ENCODE results near the gene SBF2. TPM values are rescaled to one million over a fixed set of nuclear protein-coding genes. Genes with fewer than 3 reads are reported as not detected.

SBF2 gene
- total and polyA plus RNA-seq, 3 donors from 2014 or later: 27.8 to 52.8 (median 48.7) TPM

DNA sequence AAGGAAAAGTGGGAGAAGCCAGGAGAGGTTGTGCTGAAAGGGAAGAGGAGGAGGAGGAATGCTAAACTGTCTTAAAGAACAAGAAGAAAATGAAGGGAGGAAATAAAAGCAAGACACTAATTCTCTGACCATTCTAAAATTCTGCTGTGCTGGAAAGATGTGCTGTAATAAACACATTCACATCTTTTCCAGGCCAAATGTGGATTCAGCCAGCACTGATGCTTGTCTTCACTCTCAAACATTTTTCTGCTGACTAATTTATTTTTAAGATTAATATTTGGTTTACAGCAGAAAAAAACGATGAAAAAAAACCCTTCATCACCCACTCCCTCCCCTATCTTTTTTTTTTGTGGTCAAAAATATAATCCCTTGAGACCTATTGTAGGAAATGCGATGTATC, 406.5 kb downstream of the SBF2 start:
- Histone ChIP-seq H3K27me3 (no peaks in the 10 kb centered on the region), H3K36me3 (ENCODE audit: low read depth, missing control alignments) (no peaks in the 10 kb centered on the region), H3K9me3 (no peaks in the 10 kb centered on the region), H3K27ac (no peak overlapping the region), H3K4me1 (no peaks in the 10 kb centered on the region), H3K4me3 (no peak overlapping the region)
- TF ChIP-seq, protein P1, sequence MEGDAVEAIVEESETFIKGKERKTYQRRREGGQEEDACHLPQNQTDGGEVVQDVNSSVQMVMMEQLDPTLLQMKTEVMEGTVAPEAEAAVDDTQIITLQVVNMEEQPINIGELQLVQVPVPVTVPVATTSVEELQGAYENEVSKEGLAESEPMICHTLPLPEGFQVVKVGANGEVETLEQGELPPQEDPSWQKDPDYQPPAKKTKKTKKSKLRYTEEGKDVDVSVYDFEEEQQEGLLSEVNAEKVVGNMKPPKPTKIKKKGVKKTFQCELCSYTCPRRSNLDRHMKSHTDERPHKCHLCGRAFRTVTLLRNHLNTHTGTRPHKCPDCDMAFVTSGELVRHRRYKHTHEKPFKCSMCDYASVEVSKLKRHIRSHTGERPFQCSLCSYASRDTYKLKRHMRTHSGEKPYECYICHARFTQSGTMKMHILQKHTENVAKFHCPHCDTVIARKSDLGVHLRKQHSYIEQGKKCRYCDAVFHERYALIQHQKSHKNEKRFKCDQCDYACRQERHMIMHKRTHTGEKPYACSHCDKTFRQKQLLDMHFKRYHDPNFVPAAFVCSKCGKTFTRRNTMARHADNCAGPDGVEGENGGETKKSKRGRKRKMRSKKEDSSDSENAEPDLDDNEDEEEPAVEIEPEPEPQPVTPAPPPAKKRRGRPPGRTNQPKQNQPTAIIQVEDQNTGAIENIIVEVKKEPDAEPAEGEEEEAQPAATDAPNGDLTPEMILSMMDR (IDR thresholded peaks at IDR 0.05): no peak
- TF ChIP-seq POLR2A (IDR thresholded peaks at IDR 0.05): no peak
- 55 to 71% methylated on average over 2 of the region's 2 CpGs for WGBS, 2 donors
- DNase-seq: no peak
- intact Hi-C loops (cut with DNase I; ENCODE audit: low total_unique reads): no loop called here

DNA sequence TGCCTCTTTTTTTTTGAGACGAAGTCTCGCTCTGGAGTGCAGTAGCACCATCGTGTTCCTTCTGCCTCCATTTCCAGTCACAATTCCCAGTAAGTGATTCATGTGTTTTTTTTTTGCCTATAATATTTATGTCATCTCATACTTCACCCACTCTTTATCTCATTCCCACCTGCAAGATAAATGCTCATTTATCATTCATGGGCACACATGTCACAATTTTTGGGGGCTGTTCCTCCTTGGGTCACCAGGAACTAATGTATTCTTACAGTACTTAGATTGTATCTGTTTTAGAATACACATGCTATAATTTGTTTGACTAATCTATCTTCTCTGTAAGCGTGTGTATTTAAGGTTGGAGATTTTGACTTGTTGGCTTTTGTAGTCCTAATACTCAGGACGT, 407.4 kb downstream of the SBF2 start:
- H3K27me3 ChIP-seq: no peaks in the 10 kb centered on the region
- H3K4me3 ChIP-seq: no peak overlapping the region
- H3K27ac ChIP-seq: no peak overlapping the region
- no peaks in the 10 kb centered on the region for H3K9me3 ChIP-seq
- peaks cover 1% of the 10 kb centered on the region for H3K4me1 ChIP-seq
- intact Hi-C loops (cut with DNase I; ENCODE audit: low total_unique reads): no loop called here
- 83 to 85% methylated on average over 5 of the region's 5 CpGs for WGBS, 2 donors
- no peak for DNase-seq
- no peak for TF ChIP-seq POLR2A (IDR thresholded peaks at IDR 0.05)
- TF ChIP-seq, protein P1 (IDR thresholded peaks at IDR 0.05): no peak
- no peaks in the 10 kb centered on the region for H3K36me3 ChIP-seq (ENCODE audit: low read depth, missing control alignments)

DNA sequence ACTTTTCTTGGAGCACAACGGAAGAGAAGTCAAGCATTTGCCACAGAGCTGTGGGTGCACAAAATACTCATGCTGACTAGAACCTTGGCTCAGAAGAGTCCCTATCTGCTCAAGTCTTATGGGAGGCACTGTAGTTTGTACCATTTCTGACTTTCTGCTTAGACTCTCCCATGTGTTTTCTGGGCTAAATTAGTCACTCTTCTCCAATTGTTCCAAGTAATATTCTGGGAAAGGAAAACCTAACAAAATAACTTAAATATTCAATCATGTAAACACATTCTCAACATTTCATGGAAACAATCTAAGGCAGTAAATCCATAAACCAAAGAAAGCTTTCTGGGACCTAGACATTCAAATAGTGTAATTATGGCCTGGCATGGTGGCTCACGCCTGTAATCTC, 409.4 kb downstream of the SBF2 start:
- Histone ChIP-seq H3K4me1 (peaks cover 5% of the 10 kb centered on the region), H3K9me3 (no peaks in the 10 kb centered on the region), H3K27ac (no peak overlapping the region), H3K36me3 (ENCODE audit: low read depth, missing control alignments) (no peaks in the 10 kb centered on the region), H3K27me3 (no peaks in the 10 kb centered on the region), H3K4me3 (no peak overlapping the region)
- no peak for DNase-seq
- intact Hi-C loops (cut with DNase I; ENCODE audit: low total_unique reads): no loop called here
- 95 to 100% methylated on average over 2 of the region's 2 CpGs for WGBS, 2 donors
- no peak for TF ChIP-seq POLR2A (IDR thresholded peaks at IDR 0.05)
- TF ChIP-seq, protein P1 (IDR thresholded peaks at IDR 0.05): no peak

GRCh38 chr11:9880657-9881056, 413.4 kb downstream of the SBF2 start:
- Histone ChIP-seq H3K9me3 (no peaks in the 10 kb centered on the region), H3K27me3 (no peaks in the 10 kb centered on the region), H3K4me1 (peaks cover 5% of the 10 kb centered on the region), H3K27ac (no peak overlapping the region), H3K36me3 (ENCODE audit: low read depth, missing control alignments) (no peaks in the 10 kb centered on the region), H3K4me3 (no peak overlapping the region)
- intact Hi-C loops (cut with DNase I; ENCODE audit: low total_unique reads): no loop called here
- DNase-seq: no peak
- 89 to 92% methylated on average over 2 of the region's 2 CpGs for WGBS, 2 donors
- TF ChIP-seq POLR2A (IDR thresholded peaks at IDR 0.05): no peak
- TF ChIP-seq, protein P1 (IDR thresholded peaks at IDR 0.05): no peak

- intact Hi-C loops (cut with DNase I; ENCODE audit: low total_unique reads): no loop called here
- no peak for DNase-seq
- Histone ChIP-seq H3K36me3 (ENCODE audit: low read depth, missing control alignments) (no peaks in the 10 kb centered on the region), H3K4me3 (no peak overlapping the region), H3K4me1 (peaks cover 5% of the 10 kb centered on the region), H3K9me3 (no peaks in the 10 kb centered on the region), H3K27me3 (no peaks in the 10 kb centered on the region), H3K27ac (no peak overlapping the region)
- no peak for TF ChIP-seq POLR2A (IDR thresholded peaks at IDR 0.05)
- TF ChIP-seq, protein P1 (IDR thresholded peaks at IDR 0.05): no peak
- 46% methylated on average over 2 of the region's 2 CpGs for WGBS, 2 donors
Measured at GRCh38 chr11:9878936-9879335, 415.1 kb downstream of the SBF2 start.
